Mesendoderm (in vitro differentiated cells): ENCODE measurements around the gene SUSD3.

Experiments used
- DNase-seq: peaks from one replicate; pipeline ENCODE4 v3.0.0; 2013
- H2AK5ac ChIP-seq: 2 replicates; pipeline ENCODE4 v1.6.1; 2013; ENCODE audit warnings: low read length, inconsistent platforms
- H2BK120ac ChIP-seq: 2 replicates; pipeline ENCODE4 v1.6.1; 2013; ENCODE audit warnings: low read depth, mild to moderate bottlenecking, low read length, moderate library complexity, mixed read lengths
- H2BK15ac ChIP-seq: replicated peaks from 2 replicates; pipeline ENCODE4 v1.6.1; 2013; ENCODE audit warnings: low read depth, mild to moderate bottlenecking, moderate library complexity
- H2BK5ac ChIP-seq: 2 replicates; pipeline ENCODE4 v1.6.1; 2013; ENCODE audit warnings: low read length, inconsistent platforms
- H3K18ac ChIP-seq: 2 replicates; pipeline ENCODE4 v1.6.1; 2013; ENCODE audit warnings: mild to moderate bottlenecking, low read length, mixed read lengths
- H3K23ac ChIP-seq: one replicate; pipeline ENCODE4 v1.6.1; 2013; ENCODE audit warnings: low read length
- H3K27ac ChIP-seq: 2 replicates; pipeline ENCODE4 v1.5.1; 2013; ENCODE audit warnings: low read depth, mild to moderate bottlenecking, inconsistent platforms, low read length, moderate library complexity
- H3K27me3 ChIP-seq: 2 replicates; pipeline ENCODE4 v1.6.1; 2013; ENCODE audit warnings: low read length, control low read depth, mild to moderate bottlenecking, inconsistent platforms; ENCODE audit not compliant: insufficient read depth, poor library complexity
- H3K36me3 ChIP-seq: 2 replicates; pipeline ENCODE4 v1.6.1; 2013; ENCODE audit warnings: low read length, inconsistent platforms; ENCODE audit not compliant: control insufficient read depth, insufficient read depth
- H3K4ac ChIP-seq: one replicate; pipeline ENCODE4 v1.6.1; 2013; ENCODE audit warnings: low read depth, mild to moderate bottlenecking, low read length, moderate library complexity
- H3K4me1 ChIP-seq: 2 replicates; pipeline ENCODE4 v1.6.1; 2013; ENCODE audit warnings: low read depth, low read length, inconsistent platforms; ENCODE audit not compliant: control insufficient read depth
- H3K4me2 ChIP-seq: 2 replicates; pipeline ENCODE4 v1.6.1; 2013; ENCODE audit warnings: low read length
- H3K4me3 ChIP-seq: 2 replicates; pipeline ENCODE4 v1.5.1; 2013; ENCODE audit warnings: mild to moderate bottlenecking, low read length
- H3K56ac ChIP-seq: one replicate; pipeline ENCODE4 v1.6.1; 2013; ENCODE audit warnings: low read length
- H3K79me1 ChIP-seq: 2 replicates; pipeline ENCODE4 v1.6.1; 2013; ENCODE audit warnings: low read length, inconsistent platforms
- H3K79me2 ChIP-seq: 2 replicates; pipeline ENCODE4 v1.6.1; 2013; ENCODE audit warnings: mild to moderate bottlenecking, low read length; ENCODE audit not compliant: control insufficient read depth, insufficient read depth
- H3K9ac ChIP-seq: 2 replicates; pipeline ENCODE4 v1.6.1; 2013; ENCODE audit warnings: low read length, inconsistent platforms
- H4K5ac ChIP-seq: one replicate; pipeline ENCODE4 v1.6.1; 2013; ENCODE audit warnings: low read length
- H4K8ac ChIP-seq: one replicate; pipeline ENCODE4 v1.6.1; 2013; ENCODE audit warnings: low read depth, mild to moderate bottlenecking, control low read depth, low read length, moderate library complexity
- WGBS: extraction: QIAGEN DNeasy Blood & Tissue Kit; methylation state at CpG from one replicate; pipeline ENCODE4 v1.1.7; 2013; ENCODE audit warnings: low lambda C conversion rate, missing lambda C conversion rate; ENCODE audit not compliant: insufficient coverage; ENCODE audit errors: extremely low coverage; 5-methylcytosine and 5-hydroxymethylcytosine counted together

SUSD3 gene

GRCh38 chr9:93020771-93021670, 37.5 kb upstream of the SUSD3 start:
- no peak overlapping the region for H3K56ac ChIP-seq
- H3K4me3 ChIP-seq = no peak overlapping the region
- H3K36me3 ChIP-seq = no peaks in the 10 kb centered on the region
- DNase-seq = no peak
- H4K5ac ChIP-seq = no peak overlapping the region
- H3K18ac ChIP-seq = no peak overlapping the region
- H3K4me1 ChIP-seq = no peaks in the 10 kb centered on the region
- no peak overlapping the region for H2BK120ac ChIP-seq
- no peak overlapping the region for H3K4ac ChIP-seq
- H3K27me3 ChIP-seq = no peaks in the 10 kb centered on the region
- H3K79me2 ChIP-seq = no peaks in the 10 kb centered on the region
- H3K27ac ChIP-seq = no peak overlapping the region
- H3K23ac ChIP-seq = no peak overlapping the region
- whole genome bisulfite sequencing = no CpG with 5 or more reads among the region's 27 CpGs
- no peak overlapping the region for H2AK5ac ChIP-seq
- H4K8ac ChIP-seq = no peak overlapping the region
- no peaks in the 10 kb centered on the region for H3K79me1 ChIP-seq
- H3K9ac ChIP-seq = no peak overlapping the region
- no peak overlapping the region for H3K4me2 ChIP-seq
- H2BK15ac ChIP-seq = no peak overlapping the region
- H2BK5ac ChIP-seq = no peak overlapping the region

- Histone ChIP-seq H3K27me3 (no peaks in the 10 kb centered on the region), H4K8ac (no peak overlapping the region), H2BK15ac (no peak overlapping the region), H3K36me3 (no peaks in the 10 kb centered on the region), H3K4me3 (no peak overlapping the region), H3K4me1 (no peaks in the 10 kb centered on the region), H2BK120ac (no peak overlapping the region), H2BK5ac (no peak overlapping the region), H3K4me2 (no peak overlapping the region), H3K79me1 (no peaks in the 10 kb centered on the region), H3K4ac (no peak overlapping the region), H3K27ac (no peak overlapping the region), H2AK5ac (no peak overlapping the region), H4K5ac (no peak overlapping the region), H3K79me2 (no peaks in the 10 kb centered on the region), H3K56ac (no peak overlapping the region), H3K18ac (no peak overlapping the region), H3K9ac (no peak overlapping the region), H3K23ac (no peak overlapping the region)
- DNase-seq = no peak
- no CpG with 5 or more reads among the region's 9 CpGs for WGBS
Measured at GRCh38 chr9:93022066-93022465, 36.4 kb upstream of the SUSD3 start.

GRCh38 chr9:93022721-93023520, 35.6 kb upstream of the SUSD3 start:
- Histone ChIP-seq H3K79me2 (no peaks in the 10 kb centered on the region), H4K5ac (no peak overlapping the region), H4K8ac (no peak overlapping the region), H3K23ac (no peak overlapping the region), H2BK5ac (no peak overlapping the region), H3K9ac (no peak overlapping the region), H3K18ac (no peak overlapping the region), H3K56ac (no peak overlapping the region), H3K27me3 (no peaks in the 10 kb centered on the region), H3K4ac (no peak overlapping the region), H3K79me1 (no peaks in the 10 kb centered on the region), H3K4me2 (no peak overlapping the region), H2BK15ac (no peak overlapping the region), H3K27ac (no peak overlapping the region), H2BK120ac (no peak overlapping the region), H2AK5ac (no peak overlapping the region), H3K4me3 (no peak overlapping the region), H3K4me1 (no peaks in the 10 kb centered on the region), H3K36me3 (no peaks in the 10 kb centered on the region)
- DNase-seq = no peak
- no CpG with 5 or more reads among the region's 23 CpGs for WGBS

GRCh38 chr9:93023521-93023815, 35.0 kb upstream of the SUSD3 start:
- Histone ChIP-seq H3K4ac (no peak overlapping the region), H3K56ac (no peak overlapping the region), H3K4me2 (no peak overlapping the region), H4K8ac (no peak overlapping the region), H3K23ac (no peak overlapping the region), H2BK15ac (no peak overlapping the region), H3K36me3 (no peaks in the 10 kb centered on the region), H3K27me3 (no peaks in the 10 kb centered on the region), H3K27ac (no peak overlapping the region), H3K79me1 (no peaks in the 10 kb centered on the region), H3K18ac (no peak overlapping the region), H3K4me3 (no peak overlapping the region), H2BK5ac (no peak overlapping the region), H3K79me2 (no peaks in the 10 kb centered on the region), H4K5ac (no peak overlapping the region), H3K4me1 (no peaks in the 10 kb centered on the region), H2AK5ac (no peak overlapping the region), H2BK120ac (no peak overlapping the region), H3K9ac (no peak overlapping the region)
- DNase-seq = no peak
- no CpG with 5 or more reads among the region's 4 CpGs for WGBS

- H3K23ac ChIP-seq = no peak overlapping the region
- no peak overlapping the region for H2AK5ac ChIP-seq
- DNase-seq = no peak
- WGBS = no CpG with 5 or more reads among the region's 4 CpGs
- H2BK120ac ChIP-seq = no peak overlapping the region
- no peaks in the 10 kb centered on the region for H3K79me1 ChIP-seq
- no peak overlapping the region for H3K56ac ChIP-seq
- no peaks in the 10 kb centered on the region for H3K79me2 ChIP-seq
- no peak overlapping the region for H3K9ac ChIP-seq
- H3K4me3 ChIP-seq = no peak overlapping the region
- no peak overlapping the region for H3K4me2 ChIP-seq
- H2BK5ac ChIP-seq = no peak overlapping the region
- no peak overlapping the region for H3K27ac ChIP-seq
- no peak overlapping the region for H3K4ac ChIP-seq
- no peak overlapping the region for H3K18ac ChIP-seq
- H4K5ac ChIP-seq = no peak overlapping the region
- H3K36me3 ChIP-seq = no peaks in the 10 kb centered on the region
- no peaks in the 10 kb centered on the region for H3K27me3 ChIP-seq
- H4K8ac ChIP-seq = no peak overlapping the region
- no peak overlapping the region for H2BK15ac ChIP-seq
- no peaks in the 10 kb centered on the region for H3K4me1 ChIP-seq
Measured at GRCh38 chr9:93024646-93024910, 33.9 kb upstream of the SUSD3 start.
